ENCODE data around the gene DOCK1. TPM values are rescaled to one million over a fixed set of nuclear protein-coding genes. Genes with fewer than 3 reads are reported as not detected.
A peak's percentile ranks its signal among the peaks of the same experiment; 100 is the strongest.

The DOCK1 gene
- polyA plus RNA-seq, 3 donors = 67.2 to 68.8 (median 67.9) TPM

- DNase-seq (ENCODE audit: low read depth in 3 of 3, low spot score in 2 of 3) = no peak
These were observed 562.6 kb downstream of the DOCK1 start for GRCh38 chr10:127467811-127468210.

DNA sequence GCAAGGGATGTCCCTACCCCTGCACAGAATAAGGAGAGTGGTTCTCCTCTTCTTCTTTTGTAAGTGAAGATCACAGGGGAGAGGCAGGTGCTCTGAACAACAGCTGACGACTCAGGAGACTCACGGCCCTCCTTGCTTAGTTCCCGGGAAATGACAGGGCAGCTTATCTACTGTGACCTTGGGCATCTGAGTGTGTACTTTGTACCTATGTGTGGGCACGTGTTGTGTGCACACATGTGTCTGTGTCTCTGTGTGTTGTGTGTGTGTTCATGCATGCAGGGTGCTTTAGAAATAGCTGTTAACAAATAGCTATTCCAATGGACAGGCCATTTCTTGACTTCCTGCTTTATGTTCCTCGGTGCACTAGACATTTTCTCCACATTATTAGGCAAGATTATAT is 563.4 kb downstream of the DOCK1 start:
- DNase-seq (ENCODE audit: low read depth in 3 of 3, low spot score in 2 of 3) = no peak

DNA sequence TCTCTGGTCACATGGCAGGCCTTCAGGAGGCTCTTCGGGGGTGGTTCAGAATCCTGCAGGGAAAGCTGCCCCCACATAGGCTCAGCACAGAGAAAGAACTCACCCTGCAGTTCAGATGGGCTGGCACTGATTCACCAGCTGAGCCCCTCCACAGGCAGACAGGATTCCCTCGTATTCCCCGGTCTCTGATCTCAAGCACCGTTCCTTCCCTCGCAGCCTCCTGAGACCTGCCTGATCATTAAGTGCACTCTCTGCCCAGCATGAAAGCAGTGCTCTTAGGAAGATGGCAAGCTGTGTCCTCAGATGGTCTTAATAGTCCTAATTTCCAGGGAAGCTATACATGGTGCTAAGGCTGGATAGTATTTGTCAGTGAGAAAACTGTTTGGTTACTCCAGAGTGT is 565.7 kb downstream of the DOCK1 start:
- DNase-seq (ENCODE audit: low read depth in 3 of 3, low spot score in 2 of 3) = no peak

DNA sequence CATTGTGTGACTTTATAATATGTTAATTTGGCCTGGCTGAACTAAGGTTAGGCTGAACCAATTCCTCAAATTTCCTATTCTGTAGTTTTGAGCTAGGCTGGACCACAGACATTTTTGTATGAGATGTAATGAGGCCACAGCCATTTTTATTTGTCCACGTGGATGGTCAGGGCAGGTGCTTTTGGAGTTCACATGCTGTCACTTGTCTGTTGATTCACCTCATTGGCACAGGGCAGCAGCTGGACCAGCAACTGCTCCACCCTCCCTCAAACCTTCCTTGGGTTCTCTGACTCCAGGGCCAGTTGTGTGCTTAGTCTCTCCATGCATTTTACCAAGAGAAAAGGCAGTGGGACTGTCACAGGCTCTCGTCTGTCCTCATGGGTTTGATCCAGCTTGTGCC is 567.7 kb downstream of the DOCK1 start:
- DNase-seq (ENCODE audit: low read depth in 3 of 3, low spot score in 2 of 3) = no peak

GRCh38 chr10:127474501-127474900 is 569.3 kb downstream of the DOCK1 start:
- DNase-seq (ENCODE audit: low read depth in 3 of 3, low spot score in 2 of 3) = no peak

DNA sequence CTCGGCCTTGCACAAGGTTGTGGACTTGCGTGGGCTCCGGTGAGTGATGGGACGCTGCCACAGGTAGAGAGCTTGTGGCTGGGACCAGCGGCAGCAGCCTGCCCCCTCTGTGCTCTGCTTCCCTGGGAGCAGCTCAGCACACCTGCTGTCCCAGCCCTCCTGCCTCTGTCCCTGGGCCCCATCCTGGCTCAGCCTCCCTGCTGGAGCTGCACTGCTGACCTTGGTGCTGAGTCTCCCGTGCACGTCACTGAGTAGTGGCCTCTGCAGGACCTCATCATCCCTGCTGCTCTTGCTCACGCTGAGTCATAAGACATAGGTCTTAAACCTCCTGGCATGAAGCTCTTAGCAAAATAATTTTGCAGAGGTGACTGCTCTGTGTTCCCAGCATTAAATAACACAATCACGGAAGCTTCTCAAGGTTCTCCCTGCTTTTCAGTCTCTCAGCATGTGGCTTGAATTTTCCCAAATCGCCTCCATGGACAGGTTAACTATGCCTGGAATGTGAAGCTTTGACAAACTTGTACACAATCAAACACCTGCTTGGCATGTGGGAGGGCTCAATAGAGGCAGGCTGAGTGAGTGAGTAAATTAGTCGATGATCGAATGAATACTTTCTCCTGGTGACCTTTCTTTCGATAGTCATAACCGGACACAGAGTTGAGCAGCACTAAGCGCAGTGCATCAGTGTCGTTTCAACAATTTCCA is 580.1 kb downstream of the DOCK1 start:
- no peak for DNase-seq (ENCODE audit: low read depth in 3 of 3, low spot score in 2 of 3)

DNA sequence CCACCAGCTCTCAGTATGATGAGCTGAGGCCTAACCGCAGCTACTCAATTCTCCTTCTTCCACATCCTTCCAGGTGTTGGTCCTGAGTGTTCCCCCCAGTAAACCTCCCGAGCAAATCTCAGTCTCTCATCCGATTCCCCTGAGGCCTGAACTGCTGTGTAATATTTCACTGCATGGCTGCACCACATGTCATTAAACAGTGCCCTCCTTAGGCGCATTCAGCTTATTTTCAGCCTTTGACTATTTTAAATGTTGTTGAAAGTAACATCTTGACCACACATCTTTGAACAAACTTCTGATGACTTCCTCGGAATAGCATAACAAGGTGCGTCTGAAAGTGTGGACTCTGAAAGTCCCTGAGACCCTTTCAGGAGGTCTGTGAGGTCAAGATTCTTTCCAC is 581.1 kb downstream of the DOCK1 start:
- DNase-seq (ENCODE audit: low read depth in 3 of 3, low spot score in 2 of 3) = no peak

DNA sequence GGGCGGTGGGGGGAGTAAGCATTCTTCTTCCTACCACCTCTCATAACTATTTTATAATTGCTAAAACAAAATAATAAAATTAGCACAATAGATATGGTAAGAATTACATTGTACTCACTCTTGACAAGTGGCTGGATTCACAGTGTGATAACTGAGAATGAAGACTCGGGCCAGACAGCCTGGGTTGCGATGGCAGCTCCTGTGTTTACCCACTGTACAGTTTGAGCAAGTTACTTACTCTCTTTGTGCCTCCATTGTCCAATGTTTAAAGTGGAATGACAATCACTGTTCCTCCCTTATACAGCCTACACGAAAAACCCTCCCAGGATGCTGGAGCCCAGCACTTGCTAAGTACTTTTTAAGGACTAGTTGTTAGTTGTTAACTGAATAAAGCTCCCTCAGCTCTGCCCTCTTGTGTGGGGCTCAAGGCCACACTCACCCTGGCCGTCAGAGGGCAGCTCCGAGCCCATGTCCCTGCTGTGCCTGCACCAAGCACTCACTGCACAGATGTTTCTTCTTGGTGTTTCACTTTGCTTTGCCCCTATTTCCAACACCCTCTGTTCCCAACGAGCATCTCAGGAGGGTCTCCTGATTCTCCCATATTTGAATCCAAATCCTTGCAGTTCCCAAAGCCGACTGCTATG is 587.5 kb downstream of the DOCK1 start:
- no peak for DNase-seq (ENCODE audit: low read depth in 3 of 3, low spot score in 2 of 3)

DNA sequence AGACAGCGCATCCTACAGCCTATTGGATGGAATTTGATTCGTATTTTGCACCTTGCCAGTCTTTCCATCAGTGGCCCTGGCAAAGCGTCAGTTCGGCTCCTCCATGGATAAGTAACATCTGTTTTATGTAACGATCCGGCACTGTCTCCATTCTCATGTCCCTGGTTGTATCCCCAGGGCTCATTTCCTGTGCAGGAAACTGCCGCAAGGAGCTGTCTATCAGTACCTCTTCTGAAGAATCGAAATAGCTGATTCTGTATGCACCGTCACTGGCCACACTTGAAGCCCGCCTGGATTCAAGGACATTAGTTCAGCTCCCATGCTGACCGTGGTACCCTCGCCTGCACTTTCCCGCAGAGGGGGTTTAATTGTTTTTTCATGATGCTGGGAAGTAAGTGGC is 590.8 kb downstream of the DOCK1 start:
- no peak for DNase-seq (ENCODE audit: low read depth in 3 of 3, low spot score in 2 of 3)

- DNase-seq (ENCODE audit: low read depth in 3 of 3, low spot score in 2 of 3) = no peak
These were observed 592.5 kb downstream of the DOCK1 start for GRCh38 chr10:127497685-127498084.

DNA sequence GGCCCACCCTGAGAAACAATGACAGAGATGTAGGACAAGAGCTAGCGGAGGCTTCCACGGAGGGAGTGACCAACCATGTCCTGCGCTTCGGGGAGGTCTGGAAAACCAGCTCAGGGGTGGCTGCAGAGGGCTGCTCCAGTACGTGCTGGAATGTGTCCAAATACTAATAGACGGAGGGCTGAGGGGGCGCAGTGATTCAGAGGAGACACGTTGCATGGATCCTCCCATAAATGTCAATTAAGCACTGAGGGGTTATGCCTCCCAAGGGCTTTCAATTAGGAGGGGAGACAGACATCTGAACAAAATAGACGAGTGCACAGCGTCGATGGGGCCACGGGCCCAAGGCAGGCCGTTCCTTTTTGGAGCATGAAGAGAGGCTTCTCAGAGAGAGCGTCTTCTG is 592.9 kb downstream of the DOCK1 start:
- peak in 1 of 3 donors; percentile 39 for DNase-seq (ENCODE audit: low read depth in 3 of 3, low spot score in 2 of 3)

DNA sequence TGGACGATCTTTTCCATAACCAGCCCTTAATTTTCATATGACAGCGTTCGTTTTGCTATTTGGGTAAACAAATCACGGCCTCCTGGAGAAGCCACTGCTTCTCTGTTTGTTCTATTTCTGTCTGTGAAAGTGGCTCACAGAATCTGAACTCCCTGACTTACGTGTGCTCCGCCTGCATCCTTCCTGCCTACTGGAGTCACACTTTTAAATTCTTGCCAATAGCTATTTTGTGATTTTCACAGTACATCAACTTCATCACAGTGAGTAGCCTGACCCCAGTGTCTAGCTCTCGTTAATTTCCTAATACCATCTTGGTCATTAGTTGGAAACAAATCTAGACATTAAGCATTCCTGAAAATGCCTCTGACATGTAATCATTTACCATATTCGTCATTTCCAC is 594.9 kb downstream of the DOCK1 start:
- DNase-seq (ENCODE audit: low read depth in 3 of 3, low spot score in 2 of 3) = no peak

Other genes starting within 250 kb of the DOCK1 start
- 1 to 10 TPM in 1 of 3 donors, under 1 TPM in 2; 0.31 to 1.2 (median 0.69) TPM for gene C10orf90, start 234.7 kb upstream of the DOCK1 start, polyA plus RNA-seq (ENCODE audit: insufficient read length in 3 of 3)

Data from right renal cortex interstitium (tissue), 3 donors.